Fibroblast of mammary gland (primary cell): ENCODE data around the gene SFXN2.

Experiments
- DNase-seq: peaks from one replicate; pipeline ENCODE4 v3.0.0-alpha.2; 2010; ENCODE audit warnings: low read depth
- H3K4me3 ChIP-seq: 2 replicates; pipeline ENCODE4 v1.5.1; 2011; ENCODE audit warnings: low read depth, mild to moderate bottlenecking, low read length, moderate library complexity; ENCODE audit not compliant: control insufficient read depth
- CTCF ChIP-seq: conservative IDR thresholded peaks from 2 replicates; pipeline ENCODE4 v1.5.1; 2011; ENCODE audit warnings: low read depth, low read length, inconsistent platforms; ENCODE audit not compliant: control insufficient read depth, insufficient read depth

Gene SFXN2

GRCh38 chr10:102720775-102721301 lies 6.4 kb downstream of the SFXN2 start:
- H3K4me3 ChIP-seq: no peak overlapping the region
- no peak for TF ChIP-seq CTCF
- no peak for DNase-seq

- TF ChIP-seq CTCF: no peak
- no peak overlapping the region for H3K4me3 ChIP-seq
- no peak for DNase-seq
Measured at GRCh38 chr10:102721954-102722353, 7.5 kb downstream of the SFXN2 start.

GRCh38 chr10:102723989-102724388 lies 9.6 kb downstream of the SFXN2 start:
- no peak overlapping the region for H3K4me3 ChIP-seq
- no peak for TF ChIP-seq CTCF
- DNase-seq: no peak

GRCh38 chr10:102726274-102726673 lies 11.8 kb downstream of the SFXN2 start:
- TF ChIP-seq CTCF: no peak
- no peak overlapping the region for H3K4me3 ChIP-seq
- DNase-seq: peak; percentile 53

- no peak for DNase-seq
- no peak for TF ChIP-seq CTCF
- H3K4me3 ChIP-seq: no peak overlapping the region
Measured at GRCh38 chr10:102727037-102727818, 12.8 kb downstream of the SFXN2 start.

- H3K4me3 ChIP-seq: no peak overlapping the region
- TF ChIP-seq CTCF: peak; percentile 84
- DNase-seq: peak; percentile 77
Measured at GRCh38 chr10:102729029-102730026, 14.9 kb downstream of the SFXN2 start.
